NCI-H345 (cell line): ENCODE data around the gene S100PBP.
A peak's percentile ranks its signal among the peaks of the same experiment; 100 is the strongest.

Experiments
- DNase-seq: peaks from one replicate; lab custom pipeline; 2025; lab: John Stamatoyannopoulos, UW

The S100PBP gene

DNA sequence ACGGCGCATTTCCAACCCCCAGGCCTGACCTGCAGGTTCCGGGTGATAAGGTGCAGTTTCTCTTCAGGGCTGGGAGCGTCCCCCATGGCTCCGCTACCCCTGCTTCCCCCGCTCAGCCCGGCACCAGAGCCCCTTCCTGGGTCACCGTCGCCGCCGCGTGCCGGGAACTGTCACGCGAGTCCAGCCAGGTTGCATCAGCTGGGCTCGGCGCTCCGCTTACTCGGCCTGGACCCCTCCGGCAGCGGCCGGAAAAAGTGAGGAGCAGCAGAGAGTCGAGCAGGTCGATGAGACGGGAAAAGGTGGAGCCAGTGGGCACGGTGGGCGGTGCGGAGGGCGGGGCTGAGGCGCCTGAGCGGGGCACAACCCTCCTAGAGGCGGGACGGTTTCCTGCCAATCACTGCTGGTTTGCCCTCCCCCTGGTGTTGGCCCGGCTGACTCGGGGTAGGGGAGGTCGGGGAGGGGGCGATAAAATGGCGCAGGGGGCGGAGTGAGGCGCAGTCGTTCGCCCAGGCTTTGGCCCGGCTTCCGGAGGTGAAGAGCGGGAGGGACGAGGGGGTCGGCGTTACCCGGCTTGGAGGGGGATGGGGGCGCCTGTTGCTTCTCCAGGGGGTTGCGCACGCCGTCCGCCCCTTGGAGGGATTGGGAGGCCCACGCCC lies at the start of gene S100PBP, which contains the start of gene YARS1:
TSS of gene S100PBP (plus strand) at position 495 of the 656 bp plus-strand sequence. CDS start 8,447 bp downstream, outside the sequence.
TSS of gene YARS1 (minus strand) at position 200 of the 656 bp plus-strand sequence. CDS start at position 86, 114 bp downstream.
- DNase-seq = peak; percentile 99

DNA sequence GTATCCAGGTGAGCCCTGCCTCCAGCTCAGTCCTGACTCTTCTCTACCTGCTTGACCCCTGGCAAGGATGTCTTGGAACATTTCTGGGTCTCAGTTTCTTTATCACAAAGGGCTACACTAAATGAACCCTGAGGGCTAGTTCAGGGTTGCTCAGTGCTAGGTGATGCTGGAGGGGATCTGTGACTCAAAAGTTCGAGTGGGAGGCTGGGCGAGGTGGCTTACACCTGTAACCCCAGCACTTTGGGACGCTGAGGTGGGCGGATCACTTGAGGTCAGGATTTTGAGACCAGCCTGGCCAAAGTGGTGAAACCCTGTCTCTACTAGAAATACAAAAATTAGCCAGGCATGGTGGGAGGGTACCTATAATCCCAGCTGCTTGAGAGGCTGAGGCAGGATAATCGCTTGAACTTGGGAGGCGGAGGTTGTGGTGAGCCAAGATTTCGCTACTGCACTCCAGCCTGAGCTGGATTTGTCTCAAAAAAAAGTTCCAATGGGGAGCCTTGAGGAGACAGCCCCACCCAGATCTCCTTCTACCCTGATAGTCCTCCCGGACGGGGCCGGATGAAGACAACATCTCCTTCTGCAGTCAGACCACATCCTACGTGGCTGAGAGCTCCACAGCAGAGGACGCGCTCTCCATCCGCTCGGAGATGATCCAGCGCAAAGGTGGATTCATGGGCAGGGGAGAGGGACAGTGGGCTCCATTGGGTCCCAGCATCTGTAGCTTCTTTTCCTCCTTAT lies 49.2 kb upstream of the S100PBP start:
- DNase-seq = no peak

DNA sequence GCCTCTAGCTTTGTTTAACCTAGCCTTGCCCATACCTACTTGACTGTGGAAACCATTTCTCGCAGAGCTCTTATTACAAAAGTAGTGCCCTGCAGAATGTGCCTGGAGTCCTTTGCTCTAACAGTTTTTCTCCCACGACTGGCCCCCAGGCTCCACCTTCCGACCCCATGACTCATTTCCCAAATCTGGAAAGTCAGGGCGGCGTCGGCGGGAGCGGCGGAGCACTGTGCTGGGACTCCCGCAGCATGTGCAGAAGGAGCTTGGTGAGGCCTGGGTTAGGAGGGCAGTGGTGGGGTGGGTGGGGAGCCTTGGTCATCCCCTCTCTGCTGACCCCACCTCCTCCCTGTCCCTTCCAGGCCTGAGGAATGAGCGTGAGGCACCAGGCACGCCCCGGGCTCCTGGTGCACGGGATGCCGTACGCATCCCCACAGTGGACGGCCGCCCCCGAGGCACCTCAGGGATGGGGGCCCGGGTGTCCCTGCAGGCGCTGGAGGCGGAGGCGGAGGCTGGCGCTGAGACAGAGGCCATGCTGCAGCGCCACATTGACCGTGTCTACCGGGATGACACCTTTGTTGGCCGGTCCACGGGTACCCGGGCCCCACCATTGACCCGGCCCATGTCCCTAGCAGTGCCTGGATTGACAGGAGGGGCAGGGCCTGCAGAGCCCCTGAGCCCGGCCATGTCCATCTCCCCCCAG lies 47.8 kb upstream of the S100PBP start:
- no peak for DNase-seq

DNA sequence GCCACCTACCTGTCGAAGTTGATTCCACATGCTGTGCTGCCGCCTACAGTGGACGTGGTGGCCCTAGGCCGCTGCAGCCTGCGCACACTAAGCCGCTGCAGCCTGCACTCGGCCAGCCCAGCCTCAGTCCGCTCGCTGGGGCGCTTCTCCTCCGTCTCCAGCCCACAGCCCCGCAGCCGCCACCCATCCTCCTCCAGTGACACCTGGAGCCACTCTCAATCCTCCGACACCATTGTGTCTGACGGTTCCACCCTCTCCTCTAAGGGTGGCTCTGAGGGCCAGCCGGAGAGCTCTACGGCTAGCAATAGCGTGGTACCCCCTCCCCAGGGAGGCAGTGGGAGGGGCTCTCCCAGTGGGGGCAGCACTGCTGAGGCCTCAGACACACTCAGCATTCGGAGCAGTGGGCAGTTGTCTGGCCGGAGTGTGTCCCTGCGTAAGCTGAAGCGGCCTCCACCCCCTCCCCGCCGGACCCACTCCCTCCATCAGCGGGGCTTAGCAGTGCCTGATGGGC lies 47.2 kb upstream of the S100PBP start:
- DNase-seq = no peak

DNA sequence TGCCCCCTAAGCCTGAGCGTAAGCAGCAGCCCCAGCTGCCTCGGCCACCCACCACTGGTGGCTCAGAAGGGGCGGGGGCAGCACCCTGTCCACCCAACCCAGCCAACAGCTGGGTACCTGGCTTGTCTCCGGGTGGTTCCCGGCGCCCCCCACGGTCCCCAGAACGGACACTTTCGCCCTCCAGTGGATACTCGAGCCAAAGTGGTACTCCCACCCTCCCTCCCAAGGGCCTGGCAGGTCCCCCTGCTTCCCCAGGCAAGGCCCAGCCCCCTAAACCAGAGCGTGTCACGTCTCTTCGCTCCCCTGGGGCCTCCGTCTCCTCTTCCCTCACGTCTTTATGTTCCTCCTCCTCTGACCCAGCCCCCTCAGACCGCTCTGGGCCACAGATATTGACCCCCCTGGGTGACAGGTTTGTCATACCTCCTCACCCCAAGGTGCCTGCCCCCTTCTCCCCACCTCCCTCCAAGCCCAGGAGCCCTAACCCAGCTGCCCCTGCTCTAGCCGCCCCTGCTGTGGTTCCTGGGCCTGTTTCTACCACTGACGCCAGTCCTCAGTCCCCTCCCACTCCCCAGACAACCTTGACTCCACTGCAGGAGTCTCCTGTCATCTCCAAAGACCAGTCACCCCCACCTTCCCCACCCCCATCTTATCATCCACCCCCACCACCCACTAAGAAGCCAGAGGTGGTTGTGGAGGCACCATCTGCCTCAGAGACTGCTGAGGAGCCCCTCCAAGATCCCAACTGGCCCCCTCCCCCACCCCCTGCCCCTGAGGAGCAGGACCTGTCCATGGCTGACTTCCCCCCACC lies 46.5 kb upstream of the S100PBP start:
- DNase-seq = no peak

DNA sequence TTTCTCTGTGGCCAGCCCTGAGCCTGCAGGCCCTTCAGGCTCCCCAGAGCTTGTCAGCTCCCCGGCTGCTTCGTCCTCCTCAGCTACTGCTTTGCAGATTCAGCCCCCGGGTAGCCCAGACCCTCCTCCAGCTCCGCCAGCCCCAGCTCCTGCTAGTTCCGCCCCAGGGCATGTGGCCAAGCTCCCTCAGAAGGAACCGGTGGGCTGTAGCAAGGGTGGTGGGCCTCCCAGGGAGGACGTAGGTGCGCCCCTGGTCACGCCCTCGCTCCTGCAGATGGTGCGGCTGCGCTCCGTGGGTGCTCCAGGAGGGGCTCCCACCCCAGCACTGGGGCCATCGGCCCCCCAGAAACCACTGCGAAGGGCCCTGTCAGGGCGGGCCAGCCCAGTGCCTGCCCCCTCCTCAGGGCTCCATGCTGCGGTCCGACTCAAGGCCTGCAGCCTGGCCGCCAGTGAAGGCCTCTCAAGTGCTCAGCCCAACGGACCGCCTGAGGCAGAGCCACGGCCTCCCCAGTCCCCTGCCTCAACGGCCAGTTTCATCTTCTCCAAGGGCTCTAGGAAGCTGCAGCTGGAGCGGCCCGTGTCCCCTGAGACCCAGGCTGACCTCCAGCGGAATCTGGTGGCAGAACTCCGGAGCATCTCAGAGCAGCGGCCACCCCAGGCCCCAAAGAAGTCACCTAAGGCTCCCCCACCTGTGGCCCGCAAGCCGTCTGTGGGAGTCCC lies 45.7 kb upstream of the S100PBP start:
- no peak for DNase-seq

DNA sequence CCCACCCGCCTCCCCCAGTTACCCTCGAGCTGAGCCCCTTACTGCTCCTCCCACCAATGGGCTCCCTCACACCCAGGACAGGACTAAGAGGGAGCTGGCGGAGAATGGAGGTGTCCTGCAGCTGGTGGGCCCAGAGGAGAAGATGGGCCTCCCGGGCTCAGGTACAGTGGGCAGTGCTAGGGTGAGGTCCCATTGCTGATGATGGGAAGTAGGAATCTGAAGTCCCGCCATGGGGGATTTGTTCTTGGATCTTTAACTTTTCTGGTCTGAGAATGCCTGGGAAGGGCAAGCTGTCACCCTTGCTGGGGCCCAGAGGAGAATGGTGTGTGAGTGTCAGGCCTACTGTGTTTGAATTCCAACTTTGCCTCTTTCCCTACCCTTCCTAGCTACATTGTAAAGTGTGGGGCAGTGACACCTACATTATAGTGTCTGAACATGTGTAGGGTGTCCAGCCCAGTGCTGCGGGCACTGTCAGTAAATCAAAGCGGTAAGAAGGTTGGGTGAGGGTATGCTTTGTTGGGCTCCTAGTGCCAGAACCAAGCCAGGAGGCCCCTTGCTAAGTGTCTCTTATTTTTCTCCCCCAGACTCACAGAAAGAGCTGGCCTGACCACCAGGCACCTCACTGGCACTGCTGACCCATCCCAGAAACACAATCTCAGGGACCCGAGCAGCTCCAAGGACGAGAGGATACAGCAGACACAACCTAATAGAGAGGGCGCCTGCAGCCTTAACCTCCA lies 45.0 kb upstream of the S100PBP start:
- DNase-seq = no peak

DNA sequence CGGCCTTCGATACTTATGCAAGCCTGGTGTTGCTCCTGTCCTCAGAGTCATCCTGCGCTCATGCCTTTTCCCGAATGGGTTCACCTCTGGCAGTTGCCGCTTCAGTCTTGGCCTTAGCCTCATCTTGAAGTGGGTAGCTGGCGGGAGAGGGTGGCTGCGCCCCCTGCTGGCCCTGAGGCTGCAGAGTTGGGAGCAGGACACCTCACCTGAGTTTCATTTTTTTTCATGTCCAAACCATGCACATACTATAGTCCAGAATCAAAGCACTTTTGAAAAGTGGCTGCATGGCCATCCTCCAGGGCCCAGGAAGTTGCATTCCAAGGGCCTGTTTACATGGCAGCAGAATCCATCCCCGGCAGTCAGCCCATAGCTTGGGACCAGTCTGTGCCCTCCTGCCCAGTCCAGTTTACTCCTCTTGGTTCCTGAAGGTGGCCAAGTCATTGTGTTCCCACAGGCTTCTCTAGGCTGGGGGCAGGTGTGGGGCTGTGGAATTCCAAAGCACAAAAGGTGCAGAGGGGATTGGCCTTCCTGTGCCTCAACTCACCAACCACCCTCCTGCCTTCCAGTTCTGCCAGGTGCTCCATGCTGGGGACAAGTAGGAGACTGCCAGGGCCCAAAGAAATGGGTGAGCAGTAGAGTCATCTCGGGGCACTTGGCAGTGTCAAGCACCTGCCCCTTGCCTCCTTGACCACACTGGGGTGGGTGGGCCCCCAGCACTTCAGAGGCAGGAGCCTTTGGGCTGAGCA lies 44.3 kb upstream of the S100PBP start:
- peak; percentile 79 for DNase-seq

DNA sequence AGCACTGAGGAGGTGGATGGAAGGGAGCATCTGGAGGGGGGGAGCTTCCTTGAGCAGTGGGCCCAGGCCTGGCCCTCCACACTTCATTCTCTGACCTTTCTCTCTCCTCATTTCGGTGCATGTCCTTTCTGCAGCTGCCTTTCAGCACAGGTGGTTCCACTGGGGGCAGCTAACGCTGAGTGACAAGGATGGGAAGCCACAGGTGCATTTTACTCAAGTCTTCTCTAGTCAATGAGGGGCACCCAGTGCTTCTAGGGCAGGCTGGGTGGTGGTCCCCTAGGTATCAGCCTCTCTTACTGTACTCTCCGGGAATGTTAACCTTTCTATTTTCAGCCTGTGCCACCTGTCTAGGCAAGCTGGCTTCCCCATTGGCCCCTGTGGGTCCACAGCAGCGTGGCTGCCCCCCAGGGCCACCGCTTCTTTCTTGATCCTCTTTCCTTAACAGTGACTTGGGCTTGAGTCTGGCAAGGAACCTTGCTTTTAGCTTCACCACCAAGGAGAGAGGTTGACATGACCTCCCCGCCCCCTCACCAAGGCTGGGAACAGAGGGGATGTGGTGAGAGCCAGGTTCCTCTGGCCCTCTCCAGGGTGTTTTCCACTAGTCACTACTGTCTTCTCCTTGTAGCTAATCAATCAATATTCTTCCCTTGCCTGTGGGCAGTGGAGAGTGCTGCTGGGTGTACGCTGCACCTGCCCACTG lies 43.5 kb upstream of the S100PBP start:
- no peak for DNase-seq

DNA sequence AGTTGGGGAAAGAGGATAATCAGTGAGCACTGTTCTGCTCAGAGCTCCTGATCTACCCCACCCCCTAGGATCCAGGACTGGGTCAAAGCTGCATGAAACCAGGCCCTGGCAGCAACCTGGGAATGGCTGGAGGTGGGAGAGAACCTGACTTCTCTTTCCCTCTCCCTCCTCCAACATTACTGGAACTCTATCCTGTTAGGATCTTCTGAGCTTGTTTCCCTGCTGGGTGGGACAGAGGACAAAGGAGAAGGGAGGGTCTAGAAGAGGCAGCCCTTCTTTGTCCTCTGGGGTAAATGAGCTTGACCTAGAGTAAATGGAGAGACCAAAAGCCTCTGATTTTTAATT lies 43.0 kb upstream of the S100PBP start:
- no peak for DNase-seq

DNA sequence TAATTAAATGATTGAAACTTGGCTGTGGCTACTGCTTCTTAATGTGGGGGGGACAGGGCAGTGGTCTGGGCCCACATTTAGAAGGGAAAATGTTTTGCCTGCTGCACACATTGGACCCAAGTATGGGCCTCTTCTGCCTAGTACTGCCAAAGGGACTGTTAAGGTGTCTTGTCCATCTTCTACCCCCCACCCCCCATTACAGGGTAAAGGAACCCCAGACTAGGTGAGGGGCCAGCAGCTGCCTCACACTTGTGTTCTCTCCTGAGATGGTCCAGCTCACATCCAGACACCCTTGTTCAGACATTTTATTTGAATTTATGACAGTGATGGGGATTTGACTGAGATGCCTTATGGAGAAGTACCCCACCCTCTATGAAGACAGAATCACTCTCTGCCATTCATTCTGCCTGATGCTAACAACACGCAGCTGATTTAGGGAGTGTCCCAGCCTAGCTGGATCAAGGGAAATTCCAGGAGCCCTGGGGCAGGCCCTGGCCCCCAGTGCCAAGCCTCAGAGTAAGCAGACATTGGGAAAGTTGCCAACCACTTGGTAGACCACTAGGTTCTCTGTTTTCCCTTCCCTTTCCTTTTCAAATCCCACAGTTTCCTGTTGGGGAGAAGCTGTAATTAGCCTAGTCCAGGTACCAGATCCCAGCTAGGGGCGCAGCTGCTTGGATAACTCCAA lies 42.4 kb upstream of the S100PBP start:
- DNase-seq = no peak

DNA sequence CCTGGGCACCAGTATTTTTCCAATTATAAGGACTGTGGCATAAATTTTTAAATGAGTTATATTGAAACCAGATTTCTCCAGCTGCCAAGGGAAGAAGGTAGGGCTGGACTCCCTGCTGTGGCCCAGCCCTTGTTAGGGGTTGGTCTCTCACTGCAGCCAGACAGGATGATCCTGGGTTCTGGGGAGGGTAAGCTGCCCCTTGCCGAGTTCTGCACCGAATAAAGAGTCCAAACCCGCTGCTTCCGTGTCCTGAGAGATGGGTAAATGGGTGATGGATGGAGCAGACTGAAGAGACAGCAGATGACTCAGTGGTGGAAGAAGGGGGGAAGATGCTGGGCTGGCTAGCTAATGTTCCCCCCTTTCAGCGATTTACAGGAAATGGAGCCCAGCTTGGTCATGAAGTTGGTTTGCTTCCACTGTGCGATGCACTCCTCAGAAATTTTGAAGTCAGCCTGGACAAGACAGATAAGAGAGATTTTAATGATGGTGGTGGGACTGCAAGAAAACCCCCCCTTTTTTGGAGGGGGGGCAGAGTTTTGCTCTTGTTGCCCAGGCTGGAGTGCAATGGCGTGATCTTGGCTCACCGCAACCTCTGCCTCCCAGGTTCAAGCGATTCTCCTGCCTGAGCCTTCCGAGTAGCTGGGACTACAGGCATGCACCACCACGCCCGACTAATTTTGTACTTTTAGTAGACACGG lies 41.7 kb upstream of the S100PBP start:
- no peak for DNase-seq

DNA sequence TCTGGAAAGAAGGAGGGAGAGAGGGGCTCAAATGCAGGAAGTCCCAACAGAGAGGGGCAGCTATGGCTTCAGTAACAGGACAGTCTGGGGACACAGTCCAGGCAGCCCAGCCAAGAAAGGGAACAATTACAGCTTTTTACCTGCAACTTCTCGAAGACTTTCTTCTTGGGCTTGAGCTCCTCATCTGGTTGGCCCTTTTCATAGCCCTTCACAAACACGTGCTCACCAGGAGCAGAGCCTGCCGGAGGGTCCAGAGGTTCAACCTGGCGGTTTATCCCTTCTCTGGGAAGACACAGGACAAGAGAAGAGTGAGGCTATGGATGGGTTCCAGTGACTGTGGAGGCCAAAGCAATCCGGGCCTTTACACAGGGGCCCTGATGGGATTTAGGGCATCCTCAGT lies 38.2 kb upstream of the S100PBP start:
- DNase-seq = no peak

DNA sequence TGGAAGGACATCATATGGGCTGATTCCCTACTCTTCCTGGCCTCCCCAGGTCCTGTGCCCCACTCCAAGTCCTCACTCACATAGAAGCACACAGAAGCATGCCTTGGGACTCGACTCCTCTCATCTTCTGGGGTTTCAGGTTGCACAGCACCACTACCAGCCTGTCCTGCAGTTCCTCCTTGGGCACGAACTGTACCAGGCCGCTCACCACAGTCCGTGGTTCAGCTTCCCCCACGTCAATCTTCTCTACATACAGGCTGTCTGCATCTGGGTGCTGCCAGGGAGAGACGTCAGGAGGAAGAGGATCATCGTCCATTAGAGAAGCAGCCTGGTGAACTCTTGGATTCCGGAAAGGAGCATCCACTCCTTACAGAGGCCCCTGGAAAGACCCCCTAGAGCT lies 37.4 kb upstream of the S100PBP start:
- no peak for DNase-seq

DNA sequence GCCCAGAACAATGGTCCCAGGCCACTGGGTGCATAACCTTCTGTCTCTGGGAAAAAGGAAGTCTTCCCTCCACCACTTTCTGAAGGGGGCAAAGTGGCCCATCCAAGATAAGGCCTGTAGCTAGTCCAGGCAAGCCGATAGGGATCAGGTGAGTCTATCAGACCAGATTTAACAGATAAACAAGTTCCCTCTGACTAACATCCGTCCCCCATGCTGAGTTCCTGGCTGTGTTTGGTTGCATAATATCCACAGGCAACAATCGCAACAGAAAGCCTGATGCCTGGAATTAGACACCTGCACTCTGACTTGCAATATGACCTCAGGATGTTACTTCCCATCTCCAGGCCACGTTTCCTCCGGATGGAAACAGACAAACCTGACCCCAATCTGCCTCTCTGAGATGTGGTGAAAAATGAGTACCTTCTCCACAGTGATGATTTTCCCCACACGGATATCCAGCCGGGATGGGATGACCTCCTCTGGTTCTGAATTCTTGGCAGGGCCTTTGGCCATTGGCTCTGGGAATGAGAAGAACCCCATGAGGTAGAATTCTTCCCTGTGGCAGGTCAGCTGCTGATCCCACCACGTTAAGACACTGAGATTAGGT lies 36.7 kb upstream of the S100PBP start:
- DNase-seq = no peak

DNA sequence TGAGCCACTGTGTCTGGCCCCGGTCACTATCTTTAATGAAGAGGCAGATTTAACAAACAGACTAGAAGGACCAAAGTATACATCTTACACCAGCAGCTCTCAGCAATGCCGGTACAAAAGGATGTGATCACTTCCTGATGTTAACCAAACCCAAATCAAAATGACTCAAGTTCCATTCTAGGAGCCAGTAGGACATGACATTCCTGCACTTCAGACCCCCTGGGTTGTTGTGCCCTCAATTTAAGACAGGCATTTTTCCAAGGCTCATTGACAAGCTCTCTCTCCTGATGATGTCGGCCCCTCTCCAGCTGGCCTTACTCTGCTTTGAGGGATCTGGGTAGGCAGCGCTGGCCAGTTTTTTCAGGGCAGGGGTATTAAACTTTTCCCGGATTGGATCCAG lies 35.4 kb upstream of the S100PBP start:
- DNase-seq = no peak

DNA sequence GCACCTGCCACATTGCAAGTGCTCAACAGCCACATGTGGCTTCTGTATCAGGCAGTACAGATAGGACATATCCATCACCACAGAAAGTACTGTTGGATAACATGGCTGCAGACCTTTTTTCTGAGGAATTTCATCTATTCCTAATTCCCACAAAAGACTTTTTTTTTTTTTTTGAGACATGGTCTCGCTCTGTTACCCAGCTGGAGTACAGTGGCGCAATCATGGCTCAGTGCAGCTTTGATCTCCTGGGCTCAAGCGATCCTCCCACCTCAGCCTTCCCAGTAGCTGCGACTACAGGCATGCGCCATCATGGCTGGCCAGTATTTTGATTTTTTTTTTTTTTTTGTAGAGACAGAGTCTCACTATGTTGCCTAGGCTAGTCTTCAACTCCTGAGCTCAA lies 33.6 kb upstream of the S100PBP start:
- no peak for DNase-seq

DNA sequence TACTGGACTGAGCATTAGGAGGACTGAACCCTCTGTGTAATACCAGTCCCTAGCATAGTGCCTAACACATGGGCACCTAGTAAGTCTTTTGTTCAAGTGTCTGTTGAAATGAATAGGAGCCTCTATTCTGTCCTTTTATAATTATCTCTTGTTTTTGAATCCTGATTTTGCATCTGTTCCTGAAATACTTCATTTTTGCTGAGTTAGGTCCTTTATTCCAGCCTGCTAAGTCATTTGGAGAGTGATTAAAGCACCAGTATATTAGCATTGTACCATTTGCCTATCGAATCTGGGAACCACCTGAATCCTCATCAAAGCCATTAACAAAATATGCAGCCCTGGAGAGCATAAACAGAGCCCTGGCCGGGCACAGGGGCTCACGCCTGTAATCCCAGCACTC lies 32.6 kb upstream of the S100PBP start:
- no peak for DNase-seq
